ENCODE measurements around the gene TBL3.
"Not testable (repeated sequence)": the region's sequence is repeated elsewhere in the genome, so short reads cannot be mapped to it uniquely, and the experiment has no call there.

The TBL3 gene

GRCh38 chr16:1942810-1943726 is 28.8 kb upstream of the TBL3 start, which contains the start of gene MSRB1:
MSRB1 (minus strand) TSS chr16:1943199; CDS start chr16:1943156, 43 bp downstream.
- peak; percentile 98 for DNase-seq (ENCODE audit: low read depth)

GRCh38 chr16:1944612-1945199 is 27.1 kb upstream of the TBL3 start:
- no peak for DNase-seq (ENCODE audit: low read depth)

DNA sequence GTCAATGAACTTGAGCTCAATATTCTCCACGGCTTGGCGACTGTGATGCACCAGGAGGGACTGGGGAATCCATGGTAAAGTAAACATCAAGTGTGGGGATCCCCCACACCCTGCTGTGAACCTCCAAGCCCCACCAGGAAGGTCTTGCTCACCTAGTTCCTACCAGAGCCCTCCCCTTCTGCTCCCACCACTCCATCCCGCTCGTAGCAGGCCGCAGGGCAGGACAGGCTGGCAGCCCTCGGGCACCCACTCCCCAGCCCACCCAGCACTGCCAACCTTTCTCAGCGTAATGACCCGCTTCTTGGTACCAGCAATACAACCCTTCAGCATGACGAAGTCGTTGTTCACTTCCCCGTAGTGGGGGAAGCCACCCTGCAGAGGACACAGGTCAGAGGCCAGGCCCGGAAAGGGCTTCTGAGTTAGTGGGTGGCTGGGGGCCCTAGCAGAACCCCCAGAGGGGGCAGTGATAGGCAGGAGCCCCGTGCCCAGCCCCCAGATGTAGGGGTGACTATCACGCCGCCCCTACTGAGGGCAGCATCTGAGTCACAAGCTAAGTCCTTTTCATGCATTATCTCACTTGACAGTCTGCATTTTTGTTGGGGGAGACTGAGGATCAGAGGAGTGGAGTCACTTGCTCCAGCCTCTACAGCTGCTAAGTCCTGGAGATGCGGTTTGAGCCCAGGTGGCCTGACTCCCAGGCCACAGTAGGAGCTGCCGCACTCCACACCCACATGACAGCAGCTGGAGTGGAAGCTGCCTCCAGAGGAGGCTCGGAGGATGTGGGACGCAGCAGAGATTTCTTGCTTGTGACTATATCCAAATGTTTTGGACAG is 26.1 kb upstream of the TBL3 start:
- no peak for DNase-seq (ENCODE audit: low read depth)

DNA sequence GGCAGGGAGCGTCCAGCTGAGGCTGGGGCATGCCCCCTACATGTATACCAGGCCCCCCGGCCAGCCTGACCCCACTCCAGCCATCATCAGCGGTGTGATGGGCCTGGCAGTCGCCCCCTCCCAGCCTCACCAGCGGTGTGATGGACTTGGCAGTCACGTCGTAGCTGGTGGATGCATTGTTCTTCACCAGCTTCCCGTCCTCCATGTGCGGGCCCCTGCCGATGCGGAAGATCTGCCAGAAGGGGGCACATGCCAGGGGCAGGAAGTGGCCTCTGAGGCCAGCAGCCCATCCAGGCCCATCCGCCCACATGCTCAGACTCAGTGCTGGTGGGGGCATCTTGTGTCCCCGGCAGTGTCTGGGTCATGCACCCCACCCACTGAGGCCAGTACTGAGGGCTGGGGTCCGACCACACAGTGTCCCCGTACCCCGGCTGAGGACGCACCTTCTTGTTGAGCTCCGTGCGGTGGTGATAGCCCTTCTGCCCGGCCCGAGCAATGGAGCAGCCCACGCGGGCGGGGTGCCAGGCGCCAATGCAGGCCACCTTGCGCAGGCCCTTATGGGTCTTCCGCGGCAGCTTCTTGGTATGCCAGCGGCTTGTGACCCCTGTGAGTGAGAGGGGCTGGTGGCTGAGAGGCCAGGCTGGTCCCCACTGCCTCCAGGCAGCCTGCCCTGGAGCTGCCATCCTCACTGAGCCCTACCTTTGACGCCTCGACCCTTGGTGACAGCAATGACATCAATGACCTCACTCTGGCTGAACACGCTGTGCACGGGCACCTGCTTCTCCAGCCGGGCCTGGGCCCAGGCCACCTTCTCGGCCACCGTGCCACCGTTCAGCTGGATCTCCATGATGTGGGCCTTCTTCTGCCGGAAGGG is 25.1 kb upstream of the TBL3 start:
- DNase-seq (ENCODE audit: low read depth) = no peak

DNA sequence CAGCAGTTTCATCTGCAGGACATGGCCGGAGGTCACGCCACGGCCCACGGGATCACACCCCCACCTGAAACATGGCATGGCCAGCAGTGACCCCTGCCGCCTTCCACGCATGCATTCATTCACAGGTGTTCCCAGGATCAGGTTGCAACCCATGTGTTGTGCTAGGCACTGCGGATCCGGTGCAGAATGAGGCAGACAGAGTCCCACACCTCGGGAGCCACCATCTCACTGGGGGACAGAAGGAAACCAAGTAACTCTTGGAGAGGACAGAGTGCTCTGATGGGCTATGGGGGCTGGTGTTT is 24.5 kb upstream of the TBL3 start:
- DNase-seq (ENCODE audit: low read depth) = no peak

GRCh38 chr16:1949507-1949906 is 22.3 kb upstream of the TBL3 start:
- DNase-seq (ENCODE audit: low read depth) = no peak

DNA sequence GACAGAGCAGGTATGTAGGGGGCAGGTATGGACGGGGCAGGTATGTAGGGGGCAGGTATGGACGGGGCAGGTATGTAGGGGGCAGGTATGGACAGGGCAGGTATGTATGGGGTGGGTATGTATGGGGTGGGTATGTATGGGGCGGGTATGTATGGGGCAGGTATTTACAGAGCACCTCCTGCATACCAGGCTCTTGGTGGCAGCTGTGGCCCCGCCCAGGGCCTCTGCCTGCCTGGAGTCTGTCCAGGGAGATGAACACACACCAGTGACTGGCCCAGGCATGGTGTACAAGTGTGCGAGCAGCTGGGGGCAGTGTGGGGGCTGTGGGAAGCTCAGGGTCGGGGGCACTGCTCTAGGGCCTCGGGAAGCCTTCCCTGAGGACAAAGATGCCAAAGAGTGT is 21.8 kb upstream of the TBL3 start:
- no peak for DNase-seq (ENCODE audit: low read depth)

DNA sequence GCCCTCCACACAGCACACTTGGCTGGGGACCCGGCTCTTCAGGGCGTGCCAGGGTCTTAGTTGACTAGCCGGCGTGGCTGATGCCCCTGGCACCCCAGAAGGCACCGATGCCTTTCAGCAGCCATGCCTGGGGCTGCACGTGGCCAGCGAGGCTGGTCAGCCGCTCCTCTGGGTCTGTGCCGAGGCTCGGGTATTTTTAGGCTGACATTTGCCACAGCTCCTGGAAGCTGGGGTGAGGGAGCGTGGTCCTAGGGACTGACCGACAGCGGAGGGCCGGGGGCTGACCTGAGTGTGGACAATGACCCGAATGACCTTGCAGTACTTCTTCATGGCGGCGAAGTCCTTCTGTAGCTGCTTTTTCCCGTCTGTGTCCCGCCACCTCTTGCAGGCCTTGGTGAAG is 21.3 kb upstream of the TBL3 start:
- DNase-seq (ENCODE audit: low read depth) = no peak

- no peak for DNase-seq (ENCODE audit: low read depth)
Measured at GRCh38 chr16:1953734-1954133, 18.1 kb upstream of the TBL3 start.

- DNase-seq (ENCODE audit: low read depth) = not testable (repeated sequence)
Measured at GRCh38 chr16:1957434-1958142, 14.3 kb upstream of the TBL3 start.

- not testable (repeated sequence) for DNase-seq (ENCODE audit: low read depth)
Measured at GRCh38 chr16:1958143-1958491, 13.7 kb upstream of the TBL3 start.

DNA sequence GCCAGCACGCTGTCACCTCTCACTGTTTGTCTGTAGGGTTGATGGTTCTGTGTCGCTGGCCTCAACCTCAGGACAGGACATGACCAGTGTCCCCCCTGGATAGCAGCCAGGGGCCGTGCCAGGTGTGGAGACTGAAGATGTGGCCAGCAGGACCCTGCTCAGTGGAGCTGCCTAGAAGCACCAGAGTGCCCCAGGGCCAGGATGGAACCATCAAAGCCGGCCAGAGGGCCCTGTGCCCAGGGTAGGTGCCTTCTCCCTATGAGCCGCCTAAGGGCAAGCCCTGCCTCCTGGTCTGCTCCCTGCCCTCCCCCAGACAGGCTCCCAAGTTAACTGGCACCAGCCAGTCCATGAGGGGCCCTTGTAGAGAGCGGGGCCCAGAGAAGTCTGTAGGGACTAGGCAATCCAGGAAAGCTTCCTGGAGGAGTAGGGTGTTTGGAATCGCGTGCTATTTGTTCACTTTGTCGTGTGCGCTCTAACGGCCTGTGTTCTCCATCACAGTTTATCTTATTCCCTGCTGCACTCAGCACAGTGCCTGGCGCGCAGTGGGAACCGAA is 13.1 kb upstream of the TBL3 start:
- DNase-seq (ENCODE audit: low read depth) = no peak

DNA sequence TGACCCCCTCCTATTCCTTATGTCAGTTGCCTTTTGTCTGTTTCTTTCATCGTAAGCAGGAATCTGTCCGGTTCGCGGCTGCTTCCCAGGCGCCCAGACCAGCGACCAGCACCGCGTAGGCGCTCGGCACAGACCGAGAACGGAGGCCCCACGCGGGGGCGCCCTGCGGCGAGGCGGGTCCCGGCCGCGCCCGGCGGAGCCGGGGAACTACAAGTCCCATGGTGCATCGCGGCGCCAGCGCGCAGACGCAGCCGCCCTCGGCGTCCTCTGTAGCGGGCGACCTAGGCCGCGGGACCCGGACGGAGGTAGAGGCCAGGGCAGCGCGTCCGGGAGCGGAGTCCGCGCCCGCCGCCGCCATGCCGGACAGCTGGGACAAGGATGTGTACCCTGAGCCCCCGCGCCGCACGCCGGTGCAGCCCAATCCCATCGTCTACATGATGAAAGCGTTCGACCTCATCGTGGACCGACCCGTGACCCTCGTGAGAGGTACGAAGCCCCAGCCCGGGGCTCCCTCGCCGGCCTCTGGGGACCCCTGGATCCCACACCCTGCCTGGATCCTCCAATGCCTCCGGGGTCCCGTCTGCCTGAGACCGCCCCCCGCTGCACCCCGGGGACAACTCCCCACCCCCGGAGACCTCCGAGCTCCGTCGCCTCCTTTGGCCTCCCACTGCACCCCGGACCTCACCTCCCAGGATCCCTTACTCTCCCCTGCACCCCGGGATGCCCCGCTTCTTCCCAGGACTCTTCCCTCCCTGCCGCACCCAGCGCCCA is 12.4 kb upstream of the TBL3 start, which contains the start of gene NDUFB10:
Gene NDUFB10 (plus strand): TSS at position 270 of the 771 bp plus-strand sequence. CDS start 87 bp downstream, at position 357.
- peak; percentile 87 for DNase-seq (ENCODE audit: low read depth)

DNA sequence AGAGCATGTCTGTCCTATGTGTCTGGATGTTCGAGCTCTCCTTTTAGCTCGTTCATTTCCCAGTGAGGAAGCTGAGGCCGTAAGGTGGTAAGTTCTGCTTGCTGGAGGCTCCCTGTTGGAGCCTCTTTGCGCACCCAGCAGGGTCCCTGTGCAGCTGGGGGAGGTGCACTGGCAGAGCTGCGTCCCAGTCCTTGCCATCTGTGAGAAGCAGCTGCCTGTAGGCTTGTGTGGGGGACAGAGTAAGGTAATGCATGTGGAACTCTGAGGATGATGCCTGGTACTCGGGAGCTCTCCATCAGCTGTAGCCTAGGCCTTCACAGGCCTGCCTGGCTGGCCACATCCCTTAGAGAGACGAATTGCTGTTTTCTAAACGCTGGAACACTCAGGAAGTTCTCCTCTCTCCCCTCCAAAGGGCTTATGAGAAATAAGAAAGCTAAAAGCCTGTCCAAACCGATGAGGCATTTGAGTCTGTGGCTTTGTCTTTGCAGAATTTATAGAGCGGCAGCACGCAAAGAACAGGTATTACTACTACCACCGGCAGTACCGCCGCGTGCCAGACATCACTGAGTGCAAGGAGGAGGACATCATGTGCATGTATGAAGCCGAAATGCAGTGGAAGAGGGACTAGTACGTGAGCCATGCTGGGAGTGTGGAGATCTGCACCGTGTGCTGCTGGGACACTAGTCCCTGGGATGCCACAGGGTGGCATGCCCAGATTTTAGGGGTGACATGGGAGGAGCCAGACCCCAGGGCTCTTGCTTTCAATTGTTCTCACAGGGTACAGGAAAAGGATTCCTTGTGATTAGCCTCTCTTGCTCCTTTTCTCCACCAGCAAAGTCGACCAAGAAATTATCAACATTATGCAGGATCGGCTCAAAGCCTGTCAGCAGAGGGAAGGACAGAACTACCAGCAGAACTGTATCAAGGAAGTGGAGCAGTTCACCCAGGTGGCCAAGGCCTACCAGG is 10.9 kb upstream of the TBL3 start:
- no peak for DNase-seq (ENCODE audit: low read depth)

DNA sequence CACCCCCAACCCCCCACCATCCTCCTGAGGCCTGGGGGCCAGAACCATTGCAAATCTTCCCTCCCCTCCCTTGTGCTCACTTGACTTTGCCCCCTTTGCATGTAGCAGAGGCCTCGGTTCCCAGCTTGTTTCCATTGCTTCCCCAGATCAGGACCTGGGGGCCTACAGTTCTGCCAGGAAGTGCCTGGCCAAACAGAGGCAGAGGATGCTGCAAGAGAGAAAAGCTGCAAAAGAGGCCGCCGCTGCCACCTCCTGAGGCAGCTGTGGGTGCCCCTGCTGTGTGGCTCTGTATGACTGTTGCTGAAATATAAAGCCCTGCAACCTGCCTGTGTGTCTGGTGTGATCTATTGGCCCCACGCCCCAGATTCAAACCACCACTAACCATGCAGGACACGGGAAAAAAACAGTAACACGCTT is 10.2 kb upstream of the TBL3 start:
- DNase-seq (ENCODE audit: low read depth) = no peak

DNA sequence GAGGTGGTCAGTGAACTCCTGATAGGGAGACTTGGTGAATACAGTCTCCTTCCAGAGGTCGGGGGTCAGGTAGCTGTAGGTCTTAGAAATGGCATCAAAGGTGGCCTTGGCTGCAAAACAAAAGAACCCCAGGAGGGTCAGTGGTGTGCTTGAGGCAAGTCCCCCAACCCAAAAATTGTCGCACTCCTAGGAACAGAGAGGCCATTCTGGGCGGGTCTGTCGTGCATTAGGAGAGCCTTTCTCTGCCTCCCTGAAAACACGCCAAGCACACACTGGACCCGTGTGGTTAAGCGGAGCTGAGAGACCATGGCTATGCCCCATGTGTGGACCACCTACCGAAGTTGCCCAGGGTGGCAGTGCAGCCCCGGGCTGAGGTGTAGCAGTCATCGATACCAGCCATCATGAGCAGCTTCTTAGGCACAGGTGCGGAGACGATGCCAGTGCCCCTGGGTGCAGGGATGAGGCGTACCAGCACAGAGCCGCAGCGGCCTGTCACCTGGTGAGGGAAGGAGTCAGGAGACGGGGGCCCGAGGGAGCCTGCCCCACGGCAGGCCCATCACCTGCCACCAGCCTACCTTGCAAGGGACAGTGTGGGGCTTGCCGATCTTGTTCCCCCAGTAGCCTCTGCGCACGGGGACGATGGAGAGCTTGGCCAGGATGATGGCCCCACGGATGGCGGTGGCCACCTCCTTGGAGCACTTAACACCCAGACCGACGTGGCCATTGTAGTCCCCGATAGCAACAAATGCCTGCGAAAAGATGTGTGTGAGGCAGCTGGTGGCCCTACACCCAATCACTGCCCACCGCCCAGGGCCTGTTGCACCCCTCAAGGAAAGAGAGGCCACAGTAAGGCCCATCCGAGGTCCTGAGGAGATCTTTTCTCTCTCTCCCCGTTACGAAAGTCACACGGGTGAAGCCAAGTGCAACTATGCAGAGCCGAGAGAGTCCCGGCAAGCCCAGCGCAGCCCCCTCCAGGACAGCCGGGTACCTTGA is 9.4 kb upstream of the TBL3 start:
- not testable (repeated sequence) for DNase-seq (ENCODE audit: low read depth)

GRCh38 chr16:1963806-1964505 is 7.9 kb upstream of the TBL3 start:
- DNase-seq (ENCODE audit: low read depth) = no peak

Data from iris pigment epithelial cell (primary cell).